GM19193 (cell line): ENCODE results near the gene GRB7.
A peak's percentile ranks its signal among the peaks of the same experiment; 100 is the strongest.

Experiments used
- POLR2A ChIP-seq: IDR thresholded peaks from 4 replicates; pipeline ENCODE4 v1.6.1; 2011; ENCODE audit not compliant: insufficient read depth, insufficient read length; ENCODE audit errors: extremely low read depth

Gene GRB7

GRCh38 chr17:39753514-39754160 lies 15.9 kb downstream of the GRB7 start:
- peak; percentile 42 for TF ChIP-seq POLR2A

GRCh38 chr17:39754161-39754957 lies 16.6 kb downstream of the GRB7 start:
- TF ChIP-seq POLR2A = peak; percentile 62

- TF ChIP-seq POLR2A = no peak
Observed at GRCh38 chr17:39754958-39755553, 17.3 kb downstream of the GRB7 start.

GRCh38 chr17:39755554-39756379 lies 18.0 kb downstream of the GRB7 start:
- TF ChIP-seq POLR2A = peak; percentile 61

- no peak for TF ChIP-seq POLR2A
Observed at GRCh38 chr17:39756380-39757079, 18.8 kb downstream of the GRB7 start.

GRCh38 chr17:39757176-39757662 lies 19.5 kb downstream of the GRB7 start:
- TF ChIP-seq POLR2A = no peak

GRCh38 chr17:39757931-39758873 lies 20.5 kb downstream of the GRB7 start:
- no peak for TF ChIP-seq POLR2A

GRCh38 chr17:39759204-39759603 lies 21.5 kb downstream of the GRB7 start:
- TF ChIP-seq POLR2A = peak; percentile 36

GRCh38 chr17:39761861-39762496 lies 24.2 kb downstream of the GRB7 start:
- TF ChIP-seq POLR2A = no peak

GRCh38 chr17:39763051-39763820 lies 25.5 kb downstream of the GRB7 start:
- TF ChIP-seq POLR2A = no peak

- no peak for TF ChIP-seq POLR2A
Observed at GRCh38 chr17:39765175-39765574, 27.4 kb downstream of the GRB7 start.

GRCh38 chr17:39765766-39766165 lies 28.0 kb downstream of the GRB7 start:
- TF ChIP-seq POLR2A = peak; percentile 24
